ENCODE data around the gene SURF4. TPM values are rescaled to one million over a fixed set of nuclear protein-coding genes. Genes with fewer than 3 reads are reported as not detected.

Gene SURF4
- polyA plus RNA-seq, 3 donors, result 61.4 to 175 (median 157) TPM

DNA sequence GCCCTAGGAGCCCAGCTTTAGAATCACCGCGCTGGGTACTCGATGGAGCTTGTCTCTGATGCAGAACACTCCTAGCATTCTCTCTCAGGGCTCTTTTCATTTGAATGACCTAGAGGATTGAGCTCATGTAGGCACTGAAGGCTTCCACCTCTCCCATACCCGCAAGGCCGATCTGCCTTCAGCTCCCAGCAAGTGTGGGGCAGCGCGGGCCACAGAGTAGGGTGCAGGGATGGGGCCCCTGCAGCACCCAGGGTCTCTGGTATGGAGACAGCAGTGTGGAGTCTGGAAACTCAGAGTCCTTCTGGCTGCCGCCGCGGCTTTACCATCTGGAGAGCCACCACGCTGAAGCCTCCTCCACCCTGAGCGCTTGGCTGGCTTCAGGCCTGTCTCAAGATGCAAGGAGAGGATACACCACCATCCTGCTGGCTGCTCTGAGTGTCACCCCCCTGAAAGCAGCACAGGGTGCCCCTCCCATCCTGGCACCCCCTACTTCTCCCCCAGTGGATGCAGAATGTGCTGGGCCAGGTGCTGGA lies 13.2 kb upstream of the SURF4 start:
- H3K4me3 Mint-ChIP-seq, result no peak overlapping the region
- peaks cover 2 to 11% (median 6%) of the 10 kb centered on the region in 3 donors for H3K27me3 Mint-ChIP-seq (ENCODE audit: low read depth in 3 of 3)
- H3K79me2 ChIP-seq (ENCODE audit: insufficient read depth, low read length), result no peaks in the 10 kb centered on the region
- intact Hi-C loops (cut with micrococcal nuclease), result no loop called here
- H3K4me2 ChIP-seq (replicated peaks; ENCODE audit: extremely low read depth, low read length, poor library complexity, severe bottlenecking), result no peak overlapping the region
- H2AFZ ChIP-seq (ENCODE audit: insufficient read depth, low read depth, low read length, poor library complexity, severe bottlenecking), result no peak overlapping the region
- no peak overlapping the region for H3K9ac ChIP-seq (ENCODE audit: insufficient read depth, low read length, poor library complexity, severe bottlenecking)
- peaks cover 0 to 3% (median 0%) of the 10 kb centered on the region in 7 donors for H3K9me3 Mint-ChIP-seq
- H3K27ac Mint-ChIP-seq, result no peak overlapping the region
- H3K36me3 ChIP-seq (replicated peaks in 1 of 2; ENCODE audit: control insufficient read depth in 1 of 2, insufficient read depth in 2 of 2, low read length in 2 of 2), result no peaks in the 10 kb centered on the region
- DNase-seq, result no peak
- H3K4me1 Mint-ChIP-seq, result no peaks in the 10 kb centered on the region
- no peaks in the 10 kb centered on the region for H4K20me1 ChIP-seq (ENCODE audit: insufficient read depth, low read length)
- H3K4me1 ChIP-seq (ENCODE audit: control insufficient read depth in 1 of 2, insufficient read depth in 2 of 2, low read length in 2 of 2), result no peaks in the 10 kb centered on the region
- no peak overlapping the region for H3K4me3 ChIP-seq (replicated peaks in 1 of 3; ENCODE audit: low read depth in 2 of 3, low read length in 3 of 3)
- no peaks in the 10 kb centered on the region for H3K27me3 ChIP-seq (ENCODE audit: control insufficient read depth in 2 of 2, insufficient read depth in 2 of 2, low read length in 2 of 2)
- no peaks in the 10 kb centered on the region for H3K36me3 Mint-ChIP-seq
- H3K27ac ChIP-seq (ENCODE audit: low read depth in 1 of 2, low read length in 2 of 2), result no peak overlapping the region
- TF ChIP-seq, protein P1, sequence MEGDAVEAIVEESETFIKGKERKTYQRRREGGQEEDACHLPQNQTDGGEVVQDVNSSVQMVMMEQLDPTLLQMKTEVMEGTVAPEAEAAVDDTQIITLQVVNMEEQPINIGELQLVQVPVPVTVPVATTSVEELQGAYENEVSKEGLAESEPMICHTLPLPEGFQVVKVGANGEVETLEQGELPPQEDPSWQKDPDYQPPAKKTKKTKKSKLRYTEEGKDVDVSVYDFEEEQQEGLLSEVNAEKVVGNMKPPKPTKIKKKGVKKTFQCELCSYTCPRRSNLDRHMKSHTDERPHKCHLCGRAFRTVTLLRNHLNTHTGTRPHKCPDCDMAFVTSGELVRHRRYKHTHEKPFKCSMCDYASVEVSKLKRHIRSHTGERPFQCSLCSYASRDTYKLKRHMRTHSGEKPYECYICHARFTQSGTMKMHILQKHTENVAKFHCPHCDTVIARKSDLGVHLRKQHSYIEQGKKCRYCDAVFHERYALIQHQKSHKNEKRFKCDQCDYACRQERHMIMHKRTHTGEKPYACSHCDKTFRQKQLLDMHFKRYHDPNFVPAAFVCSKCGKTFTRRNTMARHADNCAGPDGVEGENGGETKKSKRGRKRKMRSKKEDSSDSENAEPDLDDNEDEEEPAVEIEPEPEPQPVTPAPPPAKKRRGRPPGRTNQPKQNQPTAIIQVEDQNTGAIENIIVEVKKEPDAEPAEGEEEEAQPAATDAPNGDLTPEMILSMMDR (IDR thresholded peaks at IDR 0.05), result no peak
- H3K9me3 ChIP-seq (replicated peaks in 1 of 2; ENCODE audit: control insufficient read depth in 1 of 2, insufficient read depth in 1 of 2, low read length in 2 of 2), result no peaks in the 10 kb centered on the region
- WGBS (ENCODE audit: insufficient coverage), result 99% methylated on average over 7 of the region's 12 CpGs

DNA sequence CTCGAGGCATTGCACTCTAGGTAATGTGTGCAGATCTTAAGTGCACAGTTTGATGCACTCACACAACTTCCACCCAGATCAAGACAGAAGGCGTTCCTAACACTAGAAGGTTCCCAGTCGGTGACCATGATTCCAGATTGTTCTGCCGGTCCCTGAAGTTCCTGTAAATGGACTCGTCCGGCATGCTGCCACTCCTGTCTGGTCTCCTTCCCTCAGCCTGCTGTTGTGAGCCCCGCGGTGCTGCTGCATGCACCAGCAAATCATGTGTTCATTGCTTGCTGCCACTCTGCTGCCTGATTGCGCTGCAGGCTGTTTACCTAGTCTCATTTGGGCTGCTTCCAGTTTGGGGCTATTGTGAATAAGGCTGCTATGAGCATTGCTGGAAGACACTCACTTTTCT lies 11.8 kb upstream of the SURF4 start:
- Mint-ChIP-seq H3K9me3 (peaks cover 0 to 3% (median 0%) of the 10 kb centered on the region in 7 donors), H3K27me3 (ENCODE audit: low read depth in 3 of 3) (peaks cover 2 to 6% (median 5%) of the 10 kb centered on the region in 3 donors), H3K36me3 (no peaks in the 10 kb centered on the region), H3K27ac (no peak overlapping the region), H3K4me1 (no peaks in the 10 kb centered on the region), H3K4me3 (no peak overlapping the region)
- Histone ChIP-seq H3K36me3 (replicated peaks in 1 of 2; ENCODE audit: control insufficient read depth in 1 of 2, insufficient read depth in 2 of 2, low read length in 2 of 2) (no peaks in the 10 kb centered on the region), H3K4me2 (replicated peaks; ENCODE audit: extremely low read depth, low read length, poor library complexity, severe bottlenecking) (no peak overlapping the region), H3K27me3 (ENCODE audit: control insufficient read depth in 2 of 2, insufficient read depth in 2 of 2, low read length in 2 of 2) (no peaks in the 10 kb centered on the region), H3K4me3 (replicated peaks in 1 of 3; ENCODE audit: low read depth in 2 of 3, low read length in 3 of 3) (no peak overlapping the region), H3K4me1 (ENCODE audit: control insufficient read depth in 1 of 2, insufficient read depth in 2 of 2, low read length in 2 of 2) (no peaks in the 10 kb centered on the region), H3K9me3 (replicated peaks in 1 of 2; ENCODE audit: control insufficient read depth in 1 of 2, insufficient read depth in 1 of 2, low read length in 2 of 2) (no peaks in the 10 kb centered on the region), H3K9ac (ENCODE audit: insufficient read depth, low read length, poor library complexity, severe bottlenecking) (no peak overlapping the region), H3K27ac (ENCODE audit: low read depth in 1 of 2, low read length in 2 of 2) (no peak overlapping the region), H3K79me2 (ENCODE audit: insufficient read depth, low read length) (no peaks in the 10 kb centered on the region), H2AFZ (ENCODE audit: insufficient read depth, low read depth, low read length, poor library complexity, severe bottlenecking) (no peak overlapping the region), H4K20me1 (ENCODE audit: insufficient read depth, low read length) (no peaks in the 10 kb centered on the region)
- DNase-seq, result no peak
- intact Hi-C loops (cut with micrococcal nuclease), result no loop called here
- WGBS (ENCODE audit: insufficient coverage), result 95% methylated on average over 8 of the region's 9 CpGs
- TF ChIP-seq, protein P1 (IDR thresholded peaks at IDR 0.05), result no peak

Data from CD14-positive monocyte (primary cell).